Gastrocnemius medialis (tissue), 4 donors: ENCODE measurements around the gene OR10C1.

ENCODE experiments used
- CTCF ChIP-seq, 5 experiments: fragments of 450-650 bp in 3 of 5; fragments of 200-600 bp in 2 of 5; sonication (generic) in 2 of 5; IDR thresholded peaks in 4 of 5; conservative IDR thresholded peaks in 1 of 5; 1 replicate in 4 of 5; 2 replicates in 1 of 5; pipeline ENCODE4 v1.5.1; 2016 to 2019; ENCODE audit warnings: antibody characterized with exemption in 5 of 5, mild to moderate bottlenecking in 3 of 5, moderate library complexity in 3 of 5
- POLR2A ChIP-seq, 2 donors: fragments of 450-650 bp; IDR thresholded peaks; one replicate each; pipeline ENCODE4 v1.6.1; 2017; ENCODE audit warnings: antibody characterized with exemption in 2 of 2, mild to moderate bottlenecking in 2 of 2, moderate library complexity in 2 of 2

- TF ChIP-seq POLR2A (IDR thresholded peaks at IDR 0.05): no peak
- TF ChIP-seq CTCF (IDR thresholded peaks at IDR 0.05 in 4 of 5, conservative IDR thresholded peaks at IDR 0.05 in 1 of 5): no peak
These were observed 48.6 kb downstream of the OR10C1 start, which contains the start of gene MAS1L for GRCh38 chr6:29487660-29488059.
